HEK293T (cell line): Measurements from ENCODE around the gene CACHD1.
"Not testable (repeated sequence)": the region's sequence is repeated elsewhere in the genome, so short reads cannot be mapped to it uniquely, and the experiment has no call there.

Experiments used
- CTCF ChIA-PET: fragments of 350-600 bp; formaldehyde crosslinking; extraction: SDS; loops from one replicate; lab custom pipeline; 2021; ENCODE audit warnings: antibody characterized with exemption, inconsistent platforms; lab: Yijun Ruan, JAX
- POLR2A ChIA-PET: fragments of 350-600 bp; formaldehyde crosslinking; extraction: SDS; loops from one replicate; lab custom pipeline; 2020; ENCODE audit warnings: antibody characterized with exemption, inconsistent platforms; lab: Yijun Ruan, JAX
- DNase-seq: peaks from one replicate; pipeline ENCODE4 v3.0.0; 2012; ENCODE audit warnings: mixed read lengths; ENCODE audit errors: extremely low spot score
- ARNT ChIP-seq: fragments of 450-650 bp; IDR thresholded peaks from 2 replicates; pipeline ENCODE4 v1.6.1; 2017; ENCODE audit warnings: mild to moderate bottlenecking
- BHLHE40 ChIP-seq: fragments of 450-650 bp; IDR thresholded peaks from 2 replicates; pipeline ENCODE4 v1.6.1; 2016; ENCODE audit warnings: mild to moderate bottlenecking, moderate library complexity, borderline replicate concordance
- CTBP1 ChIP-seq: fragments of 450-650 bp; IDR thresholded peaks from 2 replicates; pipeline ENCODE4 v1.6.1; 2016; ENCODE audit warnings: borderline replicate concordance
- ELF4 ChIP-seq: fragments of 450-650 bp; IDR thresholded peaks from 2 replicates; pipeline ENCODE4 v1.6.1; 2017; ENCODE audit warnings: antibody characterized with exemption
- FOXA1 ChIP-seq: fragments of 450-650 bp; IDR thresholded peaks from 2 replicates; pipeline ENCODE4 v1.6.1; 2016; ENCODE audit warnings: mild to moderate bottlenecking
- FOXK2 ChIP-seq: fragments of 450-650 bp; IDR thresholded peaks from 2 replicates; pipeline ENCODE4 v1.6.1; 2016; ENCODE audit warnings: mild to moderate bottlenecking
- FOXM1 ChIP-seq: fragments of 450-650 bp; IDR thresholded peaks from 2 replicates; pipeline ENCODE4 v1.6.1; 2017; ENCODE audit warnings: mild to moderate bottlenecking, borderline replicate concordance
- HDGF ChIP-seq: fragments of 450-650 bp; IDR thresholded peaks from 2 replicates; pipeline ENCODE4 v1.6.1; 2017; ENCODE audit warnings: antibody characterized with exemption, borderline replicate concordance
- L3MBTL2 ChIP-seq: fragments of 450-650 bp; conservative IDR thresholded peaks from 2 replicates; pipeline ENCODE4 v1.6.1; 2016; ENCODE audit warnings: mild to moderate bottlenecking
- LEF1 ChIP-seq: fragments of 450-650 bp; IDR thresholded peaks from 2 replicates; pipeline ENCODE4 v1.6.1; 2017; ENCODE audit warnings: mild to moderate bottlenecking, borderline replicate concordance
- NFRKB ChIP-seq: fragments of 450-650 bp; IDR thresholded peaks from 2 replicates; pipeline ENCODE4 v1.6.1; 2016; ENCODE audit warnings: mild to moderate bottlenecking, moderate library complexity
- SP1 ChIP-seq: fragments of 450-650 bp; IDR thresholded peaks from 2 replicates; pipeline ENCODE4 v1.6.1; 2017
- SUZ12 ChIP-seq: fragments of 450-650 bp; IDR thresholded peaks from 2 replicates; pipeline ENCODE4 v1.6.1; 2016; ENCODE audit warnings: mild to moderate bottlenecking
- TARDBP ChIP-seq: fragments of 450-650 bp; IDR thresholded peaks from 2 replicates; pipeline ENCODE4 v1.6.1; 2016
- ZNF384 ChIP-seq: fragments of 450-650 bp; IDR thresholded peaks from 2 replicates; pipeline ENCODE4 v1.6.1; 2016
- TF ChIP-seq, protein P1 (sequence below): fragments of 450-650 bp; IDR thresholded peaks from 2 replicates; pipeline ENCODE4 v1.6.1; 2016

The CACHD1 gene

DNA sequence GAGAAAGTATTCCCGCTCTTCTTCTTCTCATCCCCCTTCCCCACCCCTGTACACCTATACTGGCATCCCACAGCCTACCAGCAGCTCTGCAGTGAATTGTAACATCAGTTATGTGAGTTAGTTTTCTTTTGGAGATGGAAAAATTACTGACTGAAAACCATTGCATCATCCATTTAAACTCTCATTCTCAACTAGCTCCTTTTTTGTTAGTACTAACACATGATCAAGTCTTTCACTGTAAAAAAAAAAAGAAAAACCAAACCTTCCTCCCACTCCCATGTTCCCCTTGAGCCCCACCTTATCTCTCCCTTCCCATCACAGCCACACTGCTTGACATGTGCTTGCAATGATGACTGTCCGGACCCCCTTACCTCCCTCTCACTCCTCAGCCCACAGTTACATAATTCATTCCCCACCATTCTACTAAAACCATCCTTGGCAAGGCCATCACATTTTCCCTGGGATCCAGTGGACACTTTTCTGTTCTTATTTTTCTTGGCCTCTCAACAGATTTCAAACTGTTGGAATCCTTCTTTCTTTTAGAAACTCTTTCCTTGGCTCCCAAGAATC, 251.7 kb downstream of the CACHD1 start:
- TF ChIP-seq SUZ12 (no peak), ARNT (no peak), L3MBTL2 (no peak; the same call in 1 of the 2 replicates), NFRKB (no peak)
- CTCF ChIA-PET, result interaction anchor here (0.6 to 0.9 kb wide), 2 partner anchors 9 to 714 kb away, joined by 3 read pairs; no protein-coding TSS in a partner anchor
- DNase-seq, result no peak
- POLR2A ChIA-PET, result interaction anchor here (1.4 kb wide), 1 partner anchor 15 kb away, joined by 3 read pairs; no protein-coding TSS in a partner anchor

DNA sequence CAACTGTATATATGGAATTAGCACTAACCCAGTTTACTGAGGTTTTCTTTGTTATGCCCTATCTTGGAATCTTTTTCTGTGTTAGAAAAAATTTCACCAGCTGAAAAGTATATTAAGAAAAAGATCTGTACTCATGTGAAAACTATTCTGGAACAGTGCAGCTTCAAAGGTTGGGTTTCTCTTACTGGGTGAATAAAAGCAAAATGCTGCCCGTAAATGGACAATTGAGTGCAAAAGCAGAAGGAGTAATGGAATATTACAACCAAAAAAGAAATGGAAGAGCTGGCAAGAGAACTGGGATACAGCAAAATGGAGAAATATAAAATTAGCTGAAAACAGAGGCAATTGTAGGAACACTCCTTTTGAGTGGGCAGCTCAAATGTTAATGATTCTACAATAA, 257.9 kb downstream of the CACHD1 start:
- ChIA-PET POLR2A (no interaction called here), CTCF (interaction anchor here (0.6 kb wide), 1 partner anchor 1858 kb away, joined by 4 read pairs; no protein-coding TSS in a partner anchor)
- TF ChIP-seq FOXK2 (no peak), TARDBP (no peak), FOXA1 (no peak), ZNF384 (no peak), BHLHE40 (no peak), SP1 (no peak), LEF1 (no peak), ELF4 (no peak)
- TF ChIP-seq, protein P1, sequence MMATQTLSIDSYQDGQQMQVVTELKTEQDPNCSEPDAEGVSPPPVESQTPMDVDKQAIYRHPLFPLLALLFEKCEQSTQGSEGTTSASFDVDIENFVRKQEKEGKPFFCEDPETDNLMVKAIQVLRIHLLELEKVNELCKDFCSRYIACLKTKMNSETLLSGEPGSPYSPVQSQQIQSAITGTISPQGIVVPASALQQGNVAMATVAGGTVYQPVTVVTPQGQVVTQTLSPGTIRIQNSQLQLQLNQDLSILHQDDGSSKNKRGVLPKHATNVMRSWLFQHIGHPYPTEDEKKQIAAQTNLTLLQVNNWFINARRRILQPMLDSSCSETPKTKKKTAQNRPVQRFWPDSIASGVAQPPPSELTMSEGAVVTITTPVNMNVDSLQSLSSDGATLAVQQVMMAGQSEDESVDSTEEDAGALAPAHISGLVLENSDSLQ, result no peak
- no peak for DNase-seq

DNA sequence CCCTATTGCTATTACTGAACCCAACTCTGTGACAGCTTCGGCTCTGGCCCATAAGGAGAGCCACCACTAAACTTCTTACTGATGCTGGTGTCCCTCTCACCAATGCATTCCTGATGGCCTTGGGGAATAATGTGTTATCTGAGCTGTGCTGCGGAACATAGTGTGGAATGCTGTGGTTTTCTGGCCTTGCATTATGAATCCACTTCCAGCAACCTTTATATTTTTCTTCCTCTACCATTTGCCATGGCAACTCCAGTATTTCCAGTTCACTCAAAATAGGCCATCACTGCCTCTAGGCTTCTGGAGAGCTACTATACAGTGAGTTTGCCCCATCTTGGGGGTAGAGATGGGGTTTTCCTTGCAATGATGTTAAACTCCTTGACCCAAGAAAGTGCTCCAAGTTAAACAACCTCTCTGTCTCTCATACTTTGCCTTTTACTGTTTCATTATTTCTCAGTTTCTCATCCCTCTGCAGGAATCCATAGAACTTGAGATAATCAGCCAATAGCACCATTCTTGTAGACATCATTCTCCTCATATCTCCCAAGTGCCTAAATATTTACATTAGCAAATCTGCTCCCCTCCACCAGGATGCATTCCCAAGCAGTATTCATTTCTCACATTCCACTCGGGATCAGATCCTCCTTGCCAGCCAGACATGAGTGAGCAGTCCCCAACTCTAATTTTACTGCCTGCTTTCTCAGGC, 263.8 kb downstream of the CACHD1 start:
- ChIA-PET CTCF (interaction anchor here (0.5 kb wide), 1 partner anchor 63 kb away, joined by 3 read pairs; no protein-coding TSS in a partner anchor), POLR2A (no interaction called here)
- DNase-seq, result no peak

DNA sequence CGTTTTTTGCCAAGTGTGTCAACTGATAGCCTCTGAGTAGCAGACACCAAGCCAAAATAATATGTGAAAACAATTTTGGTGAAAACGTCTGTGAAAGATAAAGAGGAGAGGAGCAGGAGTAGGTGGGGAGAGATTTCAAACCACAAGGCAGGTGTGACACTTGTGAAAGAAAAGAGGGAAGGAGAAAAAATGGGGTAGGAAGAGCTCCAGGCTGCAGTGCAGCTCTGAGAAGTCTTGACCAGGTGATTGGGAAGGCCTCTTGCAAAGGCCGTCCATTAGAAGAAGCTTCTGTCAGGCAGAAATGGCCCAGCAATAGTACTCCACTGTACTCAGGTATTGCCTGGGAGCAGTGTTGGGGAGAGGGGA, 264.3 kb downstream of the CACHD1 start:
- CTCF ChIA-PET, result no interaction called here
- no peak for DNase-seq
- POLR2A ChIA-PET, result no interaction called here
- TF ChIP-seq HDGF (no peak), ELF4 (no peak), FOXA1 (no peak), BHLHE40 (no peak), LEF1 (no peak), SP1 (no peak), ARNT (no peak)
- TF ChIP-seq, protein P1, result no peak

More for the DNA sequence above, 263.8 kb downstream of the CACHD1 start:
- TF ChIP-seq LEF1 (no peak), TARDBP (no peak), BHLHE40 (no peak), CTBP1 (no peak), FOXK2 (no peak), FOXM1 (no peak), NFRKB (no peak), ELF4 (no peak)

DNA sequence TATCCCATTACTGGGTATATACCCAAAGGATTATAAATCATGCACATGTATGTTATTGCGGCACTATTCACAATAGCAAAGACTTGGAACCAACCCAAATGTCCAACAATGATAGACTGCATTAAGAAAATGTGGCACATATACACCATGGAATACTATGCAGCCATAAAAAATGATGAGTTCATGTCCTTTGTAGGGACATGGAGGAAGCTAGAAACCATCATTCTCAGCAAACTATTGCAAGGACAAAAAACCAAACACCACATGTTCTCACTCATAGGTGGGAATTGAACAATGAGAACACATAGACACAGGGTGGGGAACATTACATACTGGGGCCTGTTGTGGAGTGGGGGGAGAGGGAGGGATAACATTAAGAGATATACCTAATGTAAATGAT, 270.8 kb downstream of the CACHD1 start:
- CTCF ChIA-PET, DNase-seq, POLR2A ChIA-PET: not testable (repeated sequence)
